DND-41 (cell line): Measurements from ENCODE around the gene WDR41.
A peak's percentile ranks its signal among the peaks of the same experiment; 100 is the strongest.
"Not testable (repeated sequence)": the region's sequence is repeated elsewhere in the genome, so short reads cannot be mapped to it uniquely, and the experiment has no call there.

Experiments used
- ATAC-seq: fragments of 200-7000 bp; cut with Tn5 transposase; 3 replicates; pipeline ENCODE4 v1.9.1; 2021; ENCODE audit warnings: low read depth; ENCODE audit not compliant: insufficient read depth
- DNase-seq: peaks from one replicate; pipeline ENCODE4 v3.0.0-alpha.2; 2020
- H2AFZ ChIP-seq: 2 replicates; pipeline ENCODE4 v1.6.0; 2012; ENCODE audit warnings: low read depth, low read length
- H3K27ac ChIP-seq: 2 replicates; pipeline ENCODE4 v1.5.1; 2012; ENCODE audit warnings: low read length, inconsistent platforms
- H3K27me3 ChIP-seq: fragments of 200-600 bp; sonication (generic); 2 replicates; pipeline ENCODE4 v1.6.0; 2012; ENCODE audit warnings: low read length, mild to moderate bottlenecking, inconsistent platforms; ENCODE audit not compliant: insufficient read depth, poor library complexity
- H3K36me3 ChIP-seq: 2 replicates; pipeline ENCODE4 v1.5.1; 2012; ENCODE audit warnings: low read length, inconsistent platforms; ENCODE audit not compliant: insufficient read depth
- H3K4me1 ChIP-seq: 2 replicates; pipeline ENCODE4 v1.5.1; 2012; ENCODE audit warnings: mild to moderate bottlenecking, low read length; ENCODE audit not compliant: insufficient read depth
- H3K4me2 ChIP-seq: 2 replicates; pipeline ENCODE4 v1.6.0; 2012; ENCODE audit warnings: mild to moderate bottlenecking, moderate library complexity, low read length, inconsistent platforms; ENCODE audit not compliant: insufficient read depth
- H3K4me3 ChIP-seq, 2 experiments: fragments of 200-600 bp in 1 of 2; shearing (Covaris generic) in 1 of 2; 2 replicates each; pipeline ENCODE4 v1.5.1; 2012 to 2016; ENCODE audit warnings: inconsistent platforms in 2 of 2, low read length in 2 of 2, mild to moderate bottlenecking in 2 of 2, low read depth in 1 of 2, moderate library complexity in 1 of 2
- H3K79me2 ChIP-seq: 2 replicates; pipeline ENCODE4 v1.6.0; 2012; ENCODE audit warnings: low read length, inconsistent platforms; ENCODE audit not compliant: insufficient read depth
- H3K9ac ChIP-seq: 2 replicates; pipeline ENCODE4 v1.6.0; 2012; ENCODE audit warnings: low read depth, mild to moderate bottlenecking, inconsistent platforms, low read length, moderate library complexity
- H3K9me3 ChIP-seq: 2 replicates; pipeline ENCODE4 v1.5.1; 2012; ENCODE audit warnings: low read length, moderate library complexity, mild to moderate bottlenecking, inconsistent platforms; ENCODE audit not compliant: insufficient read depth, severe bottlenecking
- H4K20me1 ChIP-seq: 2 replicates; pipeline ENCODE4 v1.6.0; 2012; ENCODE audit warnings: low read length; ENCODE audit not compliant: insufficient read depth
- EZH2 ChIP-seq: IDR thresholded peaks from 3 replicates; pipeline ENCODE4 v1.6.1; 2012; ENCODE audit warnings: borderline replicate concordance, low read depth, mild to moderate bottlenecking, moderate library complexity, low read length, inconsistent platforms; ENCODE audit not compliant: severe bottlenecking
- TF ChIP-seq, protein P1 (sequence below): IDR thresholded peaks from 2 replicates; pipeline ENCODE4 v1.5.1; 2012; ENCODE audit warnings: borderline replicate concordance, low read length, moderate library complexity, mild to moderate bottlenecking; ENCODE audit not compliant: poor library complexity, severe bottlenecking; ENCODE audit errors: extremely low read depth

The WDR41 gene

DNA sequence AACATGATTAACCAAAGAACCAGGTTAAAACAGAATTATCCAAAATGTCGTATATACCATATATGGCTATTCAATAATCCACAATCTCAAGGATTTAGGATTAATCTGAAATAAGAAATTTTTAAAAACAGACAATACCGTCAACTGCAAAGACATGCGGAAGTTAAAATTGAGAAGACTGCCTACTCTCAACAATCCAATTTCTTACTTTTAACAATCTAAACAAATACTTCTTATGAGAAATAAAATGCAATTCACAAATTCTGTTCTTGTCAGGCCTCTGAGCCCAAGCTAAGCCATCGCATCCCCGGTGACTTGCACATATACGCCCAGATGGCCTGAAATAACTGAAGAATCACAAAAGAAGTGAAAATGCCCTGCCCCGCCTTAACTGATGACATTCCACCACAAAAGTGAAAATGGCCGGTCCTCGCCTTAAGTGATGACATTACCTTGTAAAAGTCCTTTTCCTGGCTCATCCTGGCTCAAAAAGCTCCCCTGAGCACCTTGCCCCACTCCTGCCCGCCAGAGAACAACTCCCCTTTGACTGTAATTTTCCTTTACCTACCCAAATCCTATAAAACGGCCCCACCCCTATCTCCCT is 1.3 kb downstream of the WDR41 start:
- H3K36me3 ChIP-seq = peaks cover 14% of the 10 kb centered on the region
- H3K9ac ChIP-seq = peak overlapping the region; percentile 89; the same call in 1 of the 2 replicates
- not testable (repeated sequence) for H3K27me3 ChIP-seq, H3K9me3 ChIP-seq, H3K27ac ChIP-seq, H4K20me1 ChIP-seq, ATAC-seq
- DNase-seq = peak; percentile 33
- H3K79me2 ChIP-seq = peaks cover 16% of the 10 kb centered on the region
- H2AFZ ChIP-seq = peak overlapping the region; percentile 97; the same call in 1 of the 2 replicates
- H3K4me2 ChIP-seq = peak overlapping the region; percentile 84
- peaks cover 27% of the 10 kb centered on the region for H3K4me1 ChIP-seq
- peak overlapping the region in 1 of 2 experiments; percentile 82; a peak in 3 of 4 replicates for H3K4me3 ChIP-seq

DNA sequence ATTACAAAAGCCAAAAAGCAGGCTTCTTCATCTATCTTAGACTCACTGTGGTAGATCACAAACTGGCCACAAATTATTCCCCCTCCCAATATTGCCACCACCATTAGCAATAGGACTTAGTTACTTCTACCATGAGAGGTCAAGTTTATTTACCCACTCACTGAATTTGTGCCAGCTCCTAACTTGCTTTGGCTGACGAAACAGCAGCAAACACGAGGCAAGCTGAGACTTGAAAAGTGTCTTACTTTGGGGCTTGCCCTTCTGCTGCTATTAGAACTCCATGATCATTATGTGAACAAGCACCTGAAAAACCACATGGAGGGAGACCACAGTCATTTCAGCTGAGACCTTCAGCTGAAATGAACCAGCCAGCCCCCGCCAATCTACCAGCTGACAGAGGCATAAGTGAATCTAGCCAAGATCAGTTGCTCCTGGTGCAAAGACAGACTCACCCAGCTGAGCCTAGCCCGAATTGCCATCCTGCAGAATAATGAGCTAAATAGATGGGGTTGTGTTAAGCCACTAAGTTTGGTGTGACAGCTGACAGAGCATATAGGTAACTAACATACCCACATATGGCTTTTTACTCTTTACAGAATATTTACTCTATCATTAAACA is 5.7 kb downstream of the WDR41 start:
- Histone ChIP-seq H2AFZ (no peak overlapping the region), H3K27me3 (no peaks in the 10 kb centered on the region), H3K4me2 (no peak overlapping the region), H3K9me3 (no peaks in the 10 kb centered on the region), H3K27ac (no peak overlapping the region), H3K4me3 (no peak overlapping the region), H3K36me3 (peaks cover 36% of the 10 kb centered on the region), H3K4me1 (peaks cover 20% of the 10 kb centered on the region), H3K79me2 (peaks cover 11% of the 10 kb centered on the region), H4K20me1 (no peaks in the 10 kb centered on the region), H3K9ac (no peak overlapping the region)
- TF ChIP-seq, protein P1, sequence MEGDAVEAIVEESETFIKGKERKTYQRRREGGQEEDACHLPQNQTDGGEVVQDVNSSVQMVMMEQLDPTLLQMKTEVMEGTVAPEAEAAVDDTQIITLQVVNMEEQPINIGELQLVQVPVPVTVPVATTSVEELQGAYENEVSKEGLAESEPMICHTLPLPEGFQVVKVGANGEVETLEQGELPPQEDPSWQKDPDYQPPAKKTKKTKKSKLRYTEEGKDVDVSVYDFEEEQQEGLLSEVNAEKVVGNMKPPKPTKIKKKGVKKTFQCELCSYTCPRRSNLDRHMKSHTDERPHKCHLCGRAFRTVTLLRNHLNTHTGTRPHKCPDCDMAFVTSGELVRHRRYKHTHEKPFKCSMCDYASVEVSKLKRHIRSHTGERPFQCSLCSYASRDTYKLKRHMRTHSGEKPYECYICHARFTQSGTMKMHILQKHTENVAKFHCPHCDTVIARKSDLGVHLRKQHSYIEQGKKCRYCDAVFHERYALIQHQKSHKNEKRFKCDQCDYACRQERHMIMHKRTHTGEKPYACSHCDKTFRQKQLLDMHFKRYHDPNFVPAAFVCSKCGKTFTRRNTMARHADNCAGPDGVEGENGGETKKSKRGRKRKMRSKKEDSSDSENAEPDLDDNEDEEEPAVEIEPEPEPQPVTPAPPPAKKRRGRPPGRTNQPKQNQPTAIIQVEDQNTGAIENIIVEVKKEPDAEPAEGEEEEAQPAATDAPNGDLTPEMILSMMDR = no peak
- no peak for TF ChIP-seq EZH2
- DNase-seq (no peak), ATAC-seq (no peak)

DNA sequence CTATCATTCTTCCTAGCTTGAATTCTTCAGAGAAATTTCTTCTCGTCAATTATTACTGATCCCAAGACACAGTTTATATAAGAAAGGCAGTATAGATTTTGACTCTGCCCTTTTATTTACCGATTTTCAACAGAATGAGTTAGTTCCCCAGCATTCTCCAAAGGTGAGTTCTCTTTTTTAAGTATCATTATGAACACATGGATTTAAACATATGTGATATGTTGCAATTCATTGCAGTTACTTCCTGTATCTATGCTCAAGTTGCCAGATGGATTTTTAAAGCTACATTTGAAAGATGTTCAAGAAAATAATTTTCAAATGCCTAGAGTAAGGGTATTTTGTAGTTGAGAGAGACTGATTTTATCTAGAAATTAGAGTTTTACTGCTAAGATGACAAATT is 8.4 kb downstream of the WDR41 start:
- H3K79me2 ChIP-seq = no peaks in the 10 kb centered on the region
- DNase-seq (no peak), ATAC-seq (no peak)
- H3K4me1 ChIP-seq = no peaks in the 10 kb centered on the region
- no peak overlapping the region for H2AFZ ChIP-seq
- H3K4me3 ChIP-seq = no peak overlapping the region
- no peaks in the 10 kb centered on the region for H3K9me3 ChIP-seq
- no peak overlapping the region for H3K4me2 ChIP-seq
- H3K27me3 ChIP-seq = no peaks in the 10 kb centered on the region
- TF ChIP-seq, protein P1 = no peak
- no peak for TF ChIP-seq EZH2
- peaks cover 43% of the 10 kb centered on the region for H3K36me3 ChIP-seq
- H4K20me1 ChIP-seq = no peaks in the 10 kb centered on the region
- no peak overlapping the region for H3K9ac ChIP-seq
- H3K27ac ChIP-seq = no peak overlapping the region

DNA sequence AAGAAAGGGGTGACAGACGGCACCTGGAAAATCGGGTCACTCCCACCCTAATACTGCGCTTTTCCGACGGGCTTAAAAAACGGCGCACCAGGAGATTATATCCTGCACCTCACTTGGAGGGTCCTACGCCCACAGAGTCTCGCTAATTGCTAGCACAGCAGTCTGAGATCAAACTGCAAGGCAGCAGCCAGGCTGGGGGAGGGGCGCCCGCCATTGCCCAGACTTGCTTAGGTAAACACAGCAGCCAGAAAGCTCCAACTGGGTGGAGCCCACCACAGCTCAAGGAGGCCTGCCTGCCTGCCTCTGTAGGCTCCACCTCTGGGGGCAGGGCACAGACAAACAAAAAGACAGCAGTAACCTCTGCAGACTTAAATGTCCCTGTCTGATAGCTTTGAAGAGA is 17.1 kb downstream of the WDR41 start:
- H3K27me3 ChIP-seq, ATAC-seq, H3K4me2 ChIP-seq, H2AFZ ChIP-seq, H3K9ac ChIP-seq, H3K27ac ChIP-seq, H3K36me3 ChIP-seq, DNase-seq, H3K9me3 ChIP-seq, H3K4me3 ChIP-seq, H3K79me2 ChIP-seq, H4K20me1 ChIP-seq, H3K4me1 ChIP-seq: not testable (repeated sequence)

DNA sequence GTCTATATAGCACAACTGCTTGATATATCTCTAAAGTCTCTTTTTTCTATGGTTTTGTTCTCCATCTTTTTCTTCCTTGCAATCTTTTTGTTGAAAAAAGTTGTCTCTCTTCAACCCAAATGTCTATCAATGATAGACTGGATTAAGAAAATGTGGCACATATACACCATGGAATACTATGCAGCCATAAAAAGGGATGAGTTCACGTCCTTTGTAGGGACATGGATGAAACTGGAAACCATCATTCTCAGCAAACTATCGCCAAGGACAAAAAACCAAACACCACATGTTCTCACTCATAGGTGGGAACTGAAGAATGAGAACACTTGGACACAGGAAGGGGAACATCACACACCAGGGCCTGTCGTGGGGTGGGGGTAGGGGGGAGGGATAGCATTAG is 23.2 kb downstream of the WDR41 start:
- H3K9ac ChIP-seq, H4K20me1 ChIP-seq, H3K27me3 ChIP-seq, H3K4me3 ChIP-seq, H3K27ac ChIP-seq, ATAC-seq, H3K9me3 ChIP-seq, H3K4me1 ChIP-seq, H2AFZ ChIP-seq, H3K4me2 ChIP-seq, H3K36me3 ChIP-seq, DNase-seq, H3K79me2 ChIP-seq: not testable (repeated sequence)
